GM21825 (cell line): ENCODE data around the gene PAFAH1B2.
"Not testable (repeated sequence)": the region's sequence is repeated elsewhere in the genome, so short reads cannot be mapped to it uniquely, and the experiment has no call there.

Experiments
- ATAC-seq: cut with Tn5 transposase; IDR thresholded peaks from one replicate; pipeline ENCODE4 v1.9.1; 2021; ENCODE audit warnings: mild to moderate bottlenecking, moderate library complexity; ENCODE audit not compliant: unreplicated experiment

PAFAH1B2 gene

DNA sequence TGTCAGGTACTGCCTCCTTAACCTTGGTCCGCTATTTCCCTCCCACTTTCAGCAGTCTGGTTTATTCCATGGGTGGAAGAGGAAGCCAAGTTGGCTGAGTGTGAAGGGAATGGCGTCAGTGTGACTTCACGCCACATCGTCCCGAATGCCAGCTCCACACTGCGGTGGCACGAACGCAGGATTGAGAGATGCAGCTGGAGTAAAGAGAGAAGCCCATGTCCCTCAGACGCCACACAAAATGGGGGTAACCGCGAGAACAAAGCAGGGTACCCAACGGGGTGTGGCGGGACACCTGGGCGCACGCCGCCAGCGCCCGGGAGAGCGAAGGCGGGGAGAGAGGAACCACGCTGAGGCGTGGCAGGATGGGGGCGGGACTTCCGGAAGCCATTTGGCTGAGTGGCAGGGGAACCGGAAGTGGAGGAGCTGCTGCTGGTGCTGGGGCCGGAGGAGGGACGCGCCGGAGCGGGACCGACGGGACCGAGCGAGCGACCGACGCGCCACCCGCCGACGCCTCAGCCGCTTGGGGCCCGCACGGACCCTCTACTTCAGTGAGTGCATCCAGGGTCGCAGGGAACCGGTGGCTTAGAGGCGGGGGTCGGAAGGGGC, at the start of gene PAFAH1B2:
Gene PAFAH1B2 (plus strand): TSS at position 417 of the 606 bp plus-strand sequence. CDS start 8,161 bp downstream, outside the sequence.
- ATAC-seq, result peak; percentile 97

DNA sequence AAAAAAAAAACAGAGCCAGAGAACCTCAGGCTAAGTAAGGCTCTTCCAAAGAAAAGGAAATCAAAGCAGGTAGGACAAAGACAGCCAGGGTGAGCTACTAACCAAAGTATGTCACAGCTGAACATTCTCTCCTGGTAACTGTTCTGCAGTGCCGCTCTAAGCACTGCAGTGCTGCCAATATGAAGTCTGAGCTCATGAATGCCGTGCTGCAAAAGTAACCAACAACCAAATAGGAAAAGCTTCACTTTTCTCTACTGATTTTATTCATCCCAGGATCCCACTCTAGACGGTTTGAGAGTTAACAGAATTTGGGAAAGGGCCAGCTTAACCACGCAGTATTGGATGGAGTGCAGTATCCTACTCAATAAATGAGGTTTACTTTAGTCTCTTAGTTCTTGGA, 49.3 kb upstream of the PAFAH1B2 start:
- no peak for ATAC-seq

GRCh38 chr11:117095284-117096161, 48.6 kb upstream of the PAFAH1B2 start:
- no peak for ATAC-seq

- peak; percentile 26 for ATAC-seq
Measured at GRCh38 chr11:117096201-117096991, 47.7 kb upstream of the PAFAH1B2 start.

DNA sequence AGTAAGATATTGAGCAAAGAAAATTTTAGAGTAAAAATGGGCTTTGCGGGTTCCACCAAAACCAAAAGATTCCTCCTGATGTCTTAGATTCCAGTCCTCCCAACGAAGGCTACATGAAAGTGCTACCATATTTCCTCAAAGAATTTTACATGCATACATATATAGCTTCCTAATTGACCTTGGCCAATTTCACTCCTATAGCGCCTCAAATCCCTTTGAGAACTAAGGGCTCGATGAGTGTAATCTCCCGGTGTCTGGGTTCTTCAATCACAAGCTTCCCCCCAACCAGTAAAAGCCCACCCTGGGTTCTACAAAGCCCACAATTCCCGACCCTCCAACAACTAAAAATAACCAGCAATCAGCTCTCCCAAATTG, 47.1 kb upstream of the PAFAH1B2 start:
- ATAC-seq, result no peak

GRCh38 chr11:117097389-117098268, 46.5 kb upstream of the PAFAH1B2 start:
- peak; percentile 16 for ATAC-seq

DNA sequence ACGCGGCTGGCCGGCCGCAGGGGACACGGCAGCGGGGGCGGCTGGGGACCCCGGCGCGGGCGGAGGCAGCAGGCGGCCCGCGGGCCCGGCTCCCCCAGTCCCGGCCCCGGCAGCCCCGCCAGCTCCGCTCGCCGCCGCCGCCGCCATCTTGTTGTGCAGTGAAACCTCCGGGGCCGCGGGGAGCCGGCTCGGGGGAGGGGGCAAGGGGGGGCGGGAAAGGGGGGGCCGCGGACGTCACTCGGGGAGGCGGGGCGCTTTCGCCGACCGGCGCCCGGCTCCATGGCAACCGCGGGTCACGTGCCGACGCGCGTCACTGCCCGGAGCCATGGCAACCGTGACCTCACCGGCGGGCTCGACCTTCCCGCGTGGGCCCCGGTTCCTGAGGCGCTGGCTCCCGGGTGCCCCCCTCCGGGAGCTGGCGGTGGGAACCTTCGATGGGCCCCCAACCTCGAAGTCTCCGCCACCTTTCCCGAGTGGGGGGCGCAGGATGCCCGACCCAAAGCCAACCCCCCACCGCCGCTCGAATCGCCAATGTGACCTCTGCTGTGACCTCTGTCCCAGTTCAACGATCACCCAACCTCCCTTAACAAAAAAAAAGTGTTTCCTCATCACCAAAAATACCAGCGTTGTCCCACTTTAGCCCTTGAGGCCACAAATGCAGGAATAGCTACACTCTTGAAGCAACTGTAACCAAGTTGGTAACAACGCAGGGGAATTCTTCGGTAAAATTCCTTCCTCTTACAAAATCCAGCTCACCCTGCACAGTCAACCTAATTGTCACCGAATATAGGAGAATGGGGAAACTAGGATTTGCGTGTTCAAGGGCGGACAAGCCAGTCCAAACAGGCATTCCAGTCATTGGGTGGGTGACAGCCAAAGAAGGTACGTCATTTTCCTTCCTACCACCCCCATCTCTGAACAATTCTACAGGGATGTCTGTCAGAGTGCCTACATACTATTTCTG, 45.5 kb upstream of the PAFAH1B2 start, which contains the start of gene SIK3:
Gene SIK3 (minus strand): TSS at position 160 of the 964 bp plus-strand sequence. CDS start 13 bp downstream, at position 147.
- peak; percentile 69 for ATAC-seq

- ATAC-seq, result no peak
Measured at GRCh38 chr11:117099696-117100095, 44.4 kb upstream of the PAFAH1B2 start.

- no peak for ATAC-seq
Measured at GRCh38 chr11:117100556-117100955, 43.5 kb upstream of the PAFAH1B2 start.

GRCh38 chr11:117107701-117108590, 36.1 kb upstream of the PAFAH1B2 start:
- no peak for ATAC-seq

- no peak for ATAC-seq
Measured at GRCh38 chr11:117110294-117110950, 33.7 kb upstream of the PAFAH1B2 start.

DNA sequence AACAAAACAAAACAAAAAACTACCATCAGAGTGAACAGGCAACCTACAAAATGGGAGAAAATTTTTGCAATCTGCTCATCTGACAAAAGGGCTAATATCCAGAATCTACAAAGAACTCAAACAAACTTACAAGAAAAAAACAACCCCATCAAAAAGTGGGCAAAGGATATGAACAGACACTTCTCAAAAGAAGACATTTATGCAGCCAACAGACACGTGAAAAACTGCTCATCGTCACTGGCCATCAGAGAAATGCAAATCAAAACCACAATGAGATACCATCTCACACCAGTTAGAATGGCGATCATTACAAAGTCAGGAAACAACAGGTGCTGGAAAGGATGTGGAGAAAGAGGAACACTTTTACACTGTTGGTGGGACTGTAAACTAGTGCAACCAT, 31.6 kb upstream of the PAFAH1B2 start:
- not testable (repeated sequence) for ATAC-seq

- ATAC-seq, result not testable (repeated sequence)
Measured at GRCh38 chr11:117112939-117113338, 31.1 kb upstream of the PAFAH1B2 start.

DNA sequence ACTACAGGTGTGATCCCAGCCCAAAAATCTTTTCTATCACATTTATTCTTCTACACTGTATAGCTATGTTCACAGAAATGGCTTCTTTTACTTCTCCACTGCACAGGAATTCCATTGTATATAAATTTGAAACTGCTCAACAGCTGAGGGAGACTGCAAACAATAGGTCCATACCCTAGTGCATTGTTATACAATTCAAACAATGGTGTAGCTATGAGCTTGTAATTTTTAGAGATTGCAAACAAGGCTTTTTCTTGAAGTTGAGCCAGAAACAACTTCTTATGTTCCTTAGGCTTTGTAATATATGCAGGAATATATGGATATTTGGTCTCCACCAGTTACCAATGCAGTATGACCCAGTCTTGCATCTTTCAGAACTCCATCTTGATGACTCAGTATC, 26.4 kb upstream of the PAFAH1B2 start:
- ATAC-seq, result no peak

DNA sequence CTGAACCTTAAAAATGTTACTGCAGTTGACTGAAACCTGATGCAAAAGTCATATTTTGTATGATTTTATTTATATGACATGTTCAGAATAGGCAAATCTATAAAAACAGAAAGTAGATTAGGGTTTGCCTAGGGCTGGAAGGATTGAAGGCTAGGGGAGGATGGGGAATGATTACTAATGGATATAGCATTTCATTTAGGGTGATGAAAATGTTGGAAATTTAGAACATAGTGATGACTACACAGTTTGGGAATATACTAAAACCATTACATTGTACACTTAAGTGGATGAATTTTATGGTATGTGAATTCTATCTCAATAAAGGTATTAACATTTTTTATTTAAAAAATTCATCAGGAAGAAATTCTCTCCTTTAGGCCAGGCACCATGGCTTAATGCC, 22.9 kb upstream of the PAFAH1B2 start:
- ATAC-seq, result no peak

DNA sequence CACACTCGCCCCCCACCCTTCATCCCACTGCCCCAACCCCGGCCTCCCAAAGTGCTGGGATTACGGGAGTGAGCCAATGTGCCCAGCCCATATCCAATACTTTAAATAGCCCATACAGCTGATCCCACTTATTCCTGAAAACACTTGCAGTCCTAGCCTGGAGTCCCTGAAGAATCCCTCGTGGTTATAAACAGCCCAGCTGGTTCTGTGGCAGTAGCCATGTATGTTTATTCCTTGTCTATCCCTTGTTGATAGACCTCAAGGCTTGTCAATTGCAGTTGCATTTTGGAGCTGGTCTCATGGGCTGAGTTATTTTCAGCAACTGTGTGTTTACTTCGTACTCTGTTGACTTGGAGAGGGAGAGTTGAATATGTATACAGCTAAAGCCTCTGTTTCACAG, 21.5 kb upstream of the PAFAH1B2 start:
- no peak for ATAC-seq

DNA sequence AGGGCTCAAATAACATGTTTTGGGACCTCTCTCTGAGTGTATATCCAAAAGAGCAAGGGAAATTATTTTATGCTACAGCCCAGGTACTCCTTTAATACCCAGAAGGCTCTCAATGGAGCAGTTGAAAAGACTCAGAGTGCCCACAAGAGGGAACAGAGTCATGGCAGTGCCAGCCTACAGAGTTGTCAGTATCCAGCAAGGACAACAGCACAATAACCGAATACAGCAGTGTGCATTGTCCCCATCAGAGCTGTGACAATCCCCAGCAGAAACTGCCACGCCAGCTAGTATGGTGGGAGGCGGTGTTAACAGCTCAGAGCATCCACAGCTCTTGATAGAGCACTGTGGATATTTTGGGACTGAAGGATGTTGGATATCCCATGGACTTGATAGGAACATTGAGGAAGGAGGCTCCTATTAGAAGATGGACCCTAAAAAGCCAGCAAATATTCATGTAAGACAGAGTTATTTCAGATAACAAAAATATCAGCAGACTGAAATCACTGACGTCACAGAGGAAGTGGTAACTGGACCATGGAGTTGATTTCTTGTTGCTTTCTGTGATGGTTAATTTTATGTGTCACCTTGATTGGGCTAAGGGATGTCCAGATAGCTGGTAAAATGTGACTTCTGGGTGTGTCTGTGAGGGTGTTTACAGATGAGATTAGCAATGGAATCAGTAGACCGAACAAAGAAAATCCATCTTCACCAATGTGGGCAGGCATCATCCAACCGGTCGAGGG, 17.7 kb upstream of the PAFAH1B2 start:
- ATAC-seq, result no peak
